NCI-H82 treated with DMSO at 0.1 percent for 48 hours (cell line): ENCODE measurements around the gene TBX5.
"Not testable (repeated sequence)": the region's sequence is repeated elsewhere in the genome, so short reads cannot be mapped to it uniquely, and the experiment has no call there.

Experiments
- DNase-seq: peaks from one replicate; lab custom pipeline; 2025; ENCODE audit not compliant: unreplicated experiment; lab: John Stamatoyannopoulos, UW

The TBX5 gene

GRCh38 chr12:114384739-114385138 is 21.2 kb downstream of the TBX5 start:
- no peak for DNase-seq

GRCh38 chr12:114381177-114381576 is 24.8 kb downstream of the TBX5 start:
- DNase-seq = no peak

- no peak for DNase-seq
Observed at GRCh38 chr12:114371733-114372132, 34.2 kb downstream of the TBX5 start.

- DNase-seq = no peak
Observed at GRCh38 chr12:114371250-114371649, 34.7 kb downstream of the TBX5 start.

GRCh38 chr12:114368685-114369452 is 37.1 kb downstream of the TBX5 start:
- DNase-seq = no peak

GRCh38 chr12:114361992-114362391 is 44.0 kb downstream of the TBX5 start:
- DNase-seq = no peak

- no peak for DNase-seq
Observed at GRCh38 chr12:114361545-114361944, 44.4 kb downstream of the TBX5 start.

GRCh38 chr12:114360485-114360884 is 45.5 kb downstream of the TBX5 start:
- no peak for DNase-seq

GRCh38 chr12:114355389-114356088 is 50.4 kb downstream of the TBX5 start:
- no peak for DNase-seq

- not testable (repeated sequence) for DNase-seq
Observed at GRCh38 chr12:114349239-114349638, 56.7 kb downstream of the TBX5 start.

- DNase-seq = no peak
Observed at GRCh38 chr12:114347861-114348260, 58.1 kb downstream of the TBX5 start.

GRCh38 chr12:114344831-114345230 is 61.1 kb downstream of the TBX5 start:
- no peak for DNase-seq

- no peak for DNase-seq
Observed at GRCh38 chr12:114344303-114344663, 61.7 kb downstream of the TBX5 start.

GRCh38 chr12:114343585-114344302 is 62.2 kb downstream of the TBX5 start:
- no peak for DNase-seq

GRCh38 chr12:114342656-114343055 is 63.3 kb downstream of the TBX5 start:
- no peak for DNase-seq

GRCh38 chr12:114341635-114342034 is 64.3 kb downstream of the TBX5 start:
- no peak for DNase-seq

GRCh38 chr12:114340231-114340630 is 65.7 kb downstream of the TBX5 start:
- DNase-seq = no peak

GRCh38 chr12:114339626-114340025 is 66.3 kb downstream of the TBX5 start:
- DNase-seq = no peak

GRCh38 chr12:114335607-114336006 is 70.3 kb downstream of the TBX5 start:
- no peak for DNase-seq

GRCh38 chr12:114334395-114334794 is 71.5 kb downstream of the TBX5 start:
- DNase-seq = no peak

GRCh38 chr12:114328292-114328691 is 77.7 kb downstream of the TBX5 start:
- no peak for DNase-seq

GRCh38 chr12:114327765-114328164 is 78.2 kb downstream of the TBX5 start:
- DNase-seq = no peak
